Bone marrow (tissue), 2 donors: ENCODE results near the gene CNTN4.
"Not testable (repeated sequence)": the region's sequence is repeated elsewhere in the genome, so short reads cannot be mapped to it uniquely, and the experiment has no call there.

Experiments
- DNase-seq, 2 donors: peaks; one replicate each; lab custom pipeline; 2025; lab: John Stamatoyannopoulos, UW

CNTN4 gene

DNA sequence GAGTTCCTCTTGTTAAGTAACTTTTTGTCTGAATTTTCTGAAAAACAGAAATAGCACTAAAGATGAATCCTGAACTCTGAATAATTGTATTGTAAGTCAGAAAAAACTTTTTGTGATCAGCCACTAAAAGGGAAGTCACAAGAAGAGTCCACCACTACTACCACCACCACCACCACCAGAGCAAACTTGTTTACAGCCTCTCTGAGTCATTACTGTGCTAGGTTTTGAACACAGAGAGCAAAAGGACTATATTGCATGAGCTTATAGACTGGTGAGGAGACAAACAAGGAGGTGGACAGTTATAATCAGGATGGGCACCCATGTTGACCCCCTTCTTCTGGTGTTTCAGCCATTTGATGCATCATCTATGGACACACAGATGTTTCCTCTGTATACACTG lies 869.8 kb downstream of the CNTN4 start:
- DNase-seq, result no peak

DNA sequence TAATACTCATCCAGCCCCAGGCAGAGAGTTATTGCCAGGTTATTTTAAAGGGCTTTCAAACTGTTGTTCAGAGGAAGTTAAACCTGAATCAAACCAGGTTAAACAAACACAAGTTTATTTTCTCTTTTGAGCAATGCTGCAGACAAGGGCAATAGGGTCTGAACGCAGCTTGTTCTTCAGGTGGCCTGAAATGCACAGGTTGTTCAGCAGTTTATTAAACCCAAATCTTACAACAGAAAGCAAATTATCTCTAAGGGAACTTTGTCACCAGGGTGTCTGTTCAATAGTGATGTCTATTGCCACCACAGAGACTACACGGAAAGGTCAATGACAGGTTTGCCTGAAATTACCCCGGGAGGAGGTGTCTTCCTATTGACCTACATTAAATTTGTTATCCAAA lies 877.5 kb downstream of the CNTN4 start:
- DNase-seq, result no peak

DNA sequence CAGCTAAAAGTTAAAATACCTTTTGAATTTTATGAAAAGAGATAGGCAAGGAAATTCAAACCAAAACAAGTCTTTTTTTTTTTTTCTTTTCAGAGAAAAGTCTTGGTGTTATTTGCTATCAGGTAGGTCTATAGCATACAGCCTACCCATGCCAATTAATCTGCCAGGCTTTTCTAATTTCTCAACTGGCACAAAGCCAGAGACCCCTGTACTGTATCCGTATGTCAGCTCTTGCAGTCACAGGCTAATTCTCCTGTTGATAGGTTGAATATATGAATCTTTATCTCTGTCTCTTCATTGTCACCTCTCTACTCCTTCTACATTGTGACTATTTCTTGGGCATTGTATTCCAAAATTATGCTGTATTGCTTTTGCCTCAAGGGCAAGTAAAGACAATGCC lies 878.1 kb downstream of the CNTN4 start:
- no peak for DNase-seq

DNA sequence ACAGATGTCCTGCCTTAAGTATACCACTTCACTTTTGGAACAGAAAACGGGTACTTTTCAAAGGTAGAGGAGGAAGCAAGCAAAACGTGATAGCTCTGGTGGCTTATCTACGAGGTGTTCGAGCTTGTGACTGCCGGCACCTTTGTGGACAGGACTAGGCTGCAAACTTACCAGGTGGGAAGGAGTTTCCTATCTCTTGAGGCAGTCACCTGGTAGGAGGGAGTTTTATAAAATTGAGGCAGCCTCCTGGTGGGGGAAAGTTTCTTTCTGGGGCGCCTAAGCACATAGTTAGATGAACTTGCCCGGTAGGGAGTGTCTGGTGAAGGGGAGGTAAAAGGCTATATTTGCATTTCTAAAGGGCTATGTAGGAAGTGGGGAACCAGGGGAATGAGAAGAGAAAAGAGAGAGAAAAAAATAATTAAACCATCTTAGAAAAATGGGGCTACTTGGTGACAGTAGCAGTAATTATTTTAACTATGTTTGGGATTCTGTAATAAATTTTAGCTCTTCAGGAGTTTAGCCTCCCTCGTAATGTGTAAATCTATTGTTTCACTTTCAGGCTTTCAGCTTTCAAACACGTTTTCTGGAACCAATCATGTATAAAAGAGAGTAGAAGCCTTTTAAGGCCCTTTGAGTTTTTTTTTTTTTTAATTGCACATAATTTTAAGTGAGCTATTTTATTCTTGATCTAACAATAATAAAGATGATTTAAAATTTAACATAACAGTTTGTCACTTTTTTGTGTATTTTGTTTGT lies 880.5 kb downstream of the CNTN4 start:
- no peak for DNase-seq

DNA sequence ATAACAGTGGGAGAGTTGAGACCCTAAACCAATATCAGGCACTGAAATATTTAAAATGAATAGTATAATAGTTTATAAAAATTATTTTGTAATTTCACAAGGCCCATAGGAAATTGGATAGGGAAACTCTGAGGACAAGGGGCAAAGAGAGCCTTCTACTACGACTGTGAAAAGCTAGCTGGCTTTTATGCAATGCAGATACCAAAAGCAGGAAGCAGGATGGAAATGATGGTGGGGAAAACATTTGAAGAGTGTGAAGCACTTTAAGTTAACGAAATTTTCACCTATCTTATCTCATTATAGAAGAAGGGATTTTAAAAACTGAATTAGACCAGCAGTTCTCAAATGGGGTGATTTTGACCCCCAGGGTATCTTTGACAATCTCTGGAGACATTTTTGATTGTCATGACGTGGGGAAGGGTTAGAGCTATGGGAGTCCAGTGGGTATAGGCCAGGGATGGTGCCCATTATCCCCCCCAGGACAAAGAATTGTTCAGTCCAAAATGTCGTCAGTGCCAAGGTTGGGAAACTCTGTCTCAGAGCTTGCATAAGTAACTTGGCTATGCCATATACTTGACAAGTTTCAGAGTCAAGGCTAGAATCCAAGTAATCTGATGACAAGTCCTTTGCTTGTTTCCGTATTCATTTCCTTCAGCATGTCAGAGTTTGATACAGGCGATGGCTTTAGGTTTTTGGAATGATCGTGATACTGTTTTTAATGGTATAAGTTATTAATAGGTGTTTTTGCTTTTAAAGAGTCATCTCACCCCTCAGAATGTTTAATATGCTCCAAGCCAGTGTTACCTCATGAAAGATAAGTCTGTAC lies 885.6 kb downstream of the CNTN4 start:
- DNase-seq, result no peak

DNA sequence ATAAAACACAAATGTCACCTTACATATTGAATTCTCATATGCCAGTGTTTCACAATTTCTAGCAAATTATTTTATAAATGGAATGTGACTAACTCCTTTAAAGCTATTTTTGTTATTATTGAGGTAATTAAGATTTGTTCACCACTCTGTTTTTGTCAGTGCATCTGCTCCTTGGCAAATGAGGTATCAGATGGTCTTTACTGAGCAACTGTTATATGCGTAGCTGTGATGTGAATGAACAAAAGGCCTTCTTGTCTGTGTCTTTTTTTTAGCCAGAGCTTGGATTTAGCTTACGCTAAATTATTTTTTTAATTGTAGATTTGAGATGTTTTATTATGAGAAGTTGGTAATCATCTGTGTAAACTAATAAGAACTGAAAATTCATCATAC lies 886.2 kb downstream of the CNTN4 start:
- no peak for DNase-seq

DNA sequence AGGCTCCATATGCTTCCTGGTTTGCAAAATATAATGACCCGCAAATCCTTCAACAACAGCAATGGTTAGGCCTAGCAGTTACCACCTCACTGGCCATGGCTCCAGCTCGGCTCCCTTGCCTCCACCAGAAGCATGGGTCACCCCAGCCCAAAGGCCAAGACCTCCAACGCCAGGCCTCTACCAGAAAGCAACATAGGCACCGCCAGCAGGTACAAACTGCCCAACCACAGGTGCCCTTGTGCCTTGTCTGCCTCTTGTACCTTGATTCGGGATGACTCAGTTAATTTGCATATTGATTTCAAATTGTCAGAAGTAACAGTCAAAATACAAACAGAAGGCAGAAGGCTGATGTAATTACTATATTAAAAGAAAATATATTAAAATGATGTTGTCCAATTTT lies 886.8 kb downstream of the CNTN4 start:
- DNase-seq, result no peak

DNA sequence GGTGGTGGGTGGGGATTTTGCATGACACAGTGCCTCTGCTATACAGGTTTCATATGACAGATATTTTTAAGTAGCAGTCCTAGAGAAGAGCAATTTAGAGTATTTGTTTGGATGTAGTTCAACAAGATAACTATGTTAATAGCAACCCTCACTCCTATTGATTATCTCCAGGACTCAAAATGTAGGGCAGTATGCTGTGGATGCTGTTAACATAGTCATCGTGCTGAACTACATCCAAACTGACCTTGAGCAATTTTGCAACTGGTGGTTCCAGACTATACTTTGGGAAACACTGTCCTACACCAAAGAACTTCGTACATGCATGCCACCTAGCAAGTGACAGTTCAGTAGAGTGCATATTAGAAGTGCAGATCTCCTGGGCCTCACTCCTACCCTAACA lies 893.9 kb downstream of the CNTN4 start:
- no peak for DNase-seq

DNA sequence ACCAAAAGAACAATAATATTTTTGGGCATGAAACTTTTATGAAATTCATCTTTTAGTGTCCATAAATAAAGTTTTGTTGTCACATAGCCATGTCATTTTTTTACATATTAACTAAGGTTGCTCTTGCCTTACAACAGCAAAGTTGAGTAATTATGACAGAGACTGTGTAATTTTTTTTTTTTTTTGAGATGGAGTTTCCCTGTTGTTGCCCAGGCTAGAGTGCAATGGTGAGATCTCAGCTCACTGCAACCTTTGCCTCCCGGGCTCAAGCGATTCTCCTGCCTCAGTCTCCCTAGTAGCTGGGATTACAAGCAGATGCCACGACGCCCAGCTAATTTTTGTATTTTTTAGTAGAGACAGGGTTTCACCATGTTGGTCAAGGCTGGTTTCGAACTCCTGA lies 894.5 kb downstream of the CNTN4 start:
- DNase-seq, result not testable (repeated sequence)

DNA sequence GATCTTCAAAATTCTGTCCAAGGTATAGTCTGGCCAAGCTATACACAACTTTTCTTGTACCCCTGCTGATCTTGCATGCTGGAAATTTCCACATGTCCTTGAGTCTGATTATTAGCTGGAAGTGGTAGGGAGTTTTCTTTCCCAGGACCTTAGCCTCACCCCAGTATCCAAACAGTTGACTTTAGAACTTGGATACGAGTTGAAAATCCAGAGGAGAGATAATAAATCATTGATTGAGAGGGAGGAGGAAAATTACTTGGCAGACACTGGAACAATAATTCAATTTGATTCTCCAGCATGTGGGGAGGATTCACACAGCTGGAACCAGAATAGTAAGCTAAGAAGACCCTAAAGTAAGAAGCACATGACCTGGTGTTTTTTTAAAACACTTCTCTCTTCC lies 895.1 kb downstream of the CNTN4 start:
- DNase-seq, result no peak

DNA sequence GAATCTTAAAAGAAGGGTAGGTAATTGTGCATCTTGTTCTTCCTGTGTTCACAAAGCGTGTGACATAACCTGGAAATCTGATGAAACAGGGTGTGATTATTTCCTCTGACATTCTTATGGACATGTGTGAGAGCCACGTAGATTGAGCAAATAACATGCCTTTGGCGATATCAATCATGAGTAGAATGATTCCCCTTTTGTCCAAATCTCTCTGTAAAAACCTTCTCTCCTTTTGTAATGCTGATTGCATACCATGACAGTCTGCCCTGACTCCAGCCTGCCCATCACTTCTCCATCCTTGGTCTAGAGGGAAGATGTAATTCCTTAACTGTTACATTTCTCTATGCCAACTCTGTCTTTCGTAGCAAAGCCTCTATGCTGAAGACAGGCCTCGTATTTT lies 896.5 kb downstream of the CNTN4 start:
- DNase-seq, result no peak

DNA sequence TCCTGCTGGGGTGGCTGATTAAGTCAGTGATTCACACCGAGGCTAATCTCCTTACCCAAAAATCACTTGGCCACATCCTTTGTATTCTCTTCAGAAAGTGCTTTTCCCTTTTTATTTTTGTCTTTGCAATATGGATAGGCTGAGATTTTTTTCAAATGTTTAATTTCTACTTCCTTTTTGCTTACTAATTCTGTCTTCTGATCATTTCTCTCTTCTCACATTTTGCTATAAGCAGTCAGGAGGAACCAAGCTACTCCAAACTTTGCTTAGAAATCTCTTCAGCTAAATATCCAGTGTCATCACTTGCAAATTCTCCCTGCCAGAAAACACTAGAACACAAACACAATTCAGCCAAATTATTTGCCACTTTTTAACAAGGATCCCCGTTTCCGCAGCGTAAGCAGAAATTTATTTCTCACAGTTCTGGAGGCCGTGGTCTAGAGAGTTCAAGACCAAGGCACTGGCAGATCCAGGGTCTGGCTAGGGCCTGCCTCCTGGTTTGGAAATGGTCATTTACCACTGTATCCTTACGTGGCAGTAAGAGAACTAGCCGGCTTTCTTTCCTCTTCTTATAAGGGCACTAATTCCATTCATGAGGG lies 906.6 kb downstream of the CNTN4 start:
- no peak for DNase-seq

DNA sequence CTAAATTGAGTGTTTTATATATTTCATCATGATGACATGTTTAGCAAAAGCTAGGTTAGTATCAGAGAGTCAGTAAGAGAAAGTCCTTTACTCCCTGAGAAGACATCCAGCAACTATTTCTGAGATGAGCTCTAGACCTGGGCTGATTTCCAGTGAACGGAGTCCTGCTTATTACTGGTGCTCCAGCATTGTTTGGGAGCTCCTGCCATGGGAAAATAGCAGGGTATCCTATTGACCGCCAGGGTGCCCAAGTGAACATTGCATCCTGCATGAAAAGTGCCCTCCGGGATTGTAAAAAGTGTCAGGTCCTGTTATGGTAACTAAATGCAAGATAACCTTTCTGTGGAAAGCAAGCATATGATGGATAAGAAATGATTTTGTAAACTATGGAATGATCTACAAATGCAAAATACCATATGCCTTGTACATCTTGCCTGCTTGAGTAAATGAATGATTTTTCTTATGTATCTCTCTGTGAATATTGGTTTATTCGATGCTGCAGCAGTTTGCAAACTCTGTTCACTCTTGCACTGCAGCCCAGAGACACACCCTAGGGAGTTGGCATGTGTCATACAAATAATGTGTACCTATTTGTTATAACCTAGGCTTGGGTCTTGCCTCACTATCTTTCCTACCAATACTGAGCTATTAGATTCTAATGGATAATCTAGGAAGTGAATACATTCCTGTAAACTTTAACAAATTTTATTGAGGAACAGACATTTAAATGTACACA lies 914.8 kb downstream of the CNTN4 start:
- DNase-seq, result no peak

DNA sequence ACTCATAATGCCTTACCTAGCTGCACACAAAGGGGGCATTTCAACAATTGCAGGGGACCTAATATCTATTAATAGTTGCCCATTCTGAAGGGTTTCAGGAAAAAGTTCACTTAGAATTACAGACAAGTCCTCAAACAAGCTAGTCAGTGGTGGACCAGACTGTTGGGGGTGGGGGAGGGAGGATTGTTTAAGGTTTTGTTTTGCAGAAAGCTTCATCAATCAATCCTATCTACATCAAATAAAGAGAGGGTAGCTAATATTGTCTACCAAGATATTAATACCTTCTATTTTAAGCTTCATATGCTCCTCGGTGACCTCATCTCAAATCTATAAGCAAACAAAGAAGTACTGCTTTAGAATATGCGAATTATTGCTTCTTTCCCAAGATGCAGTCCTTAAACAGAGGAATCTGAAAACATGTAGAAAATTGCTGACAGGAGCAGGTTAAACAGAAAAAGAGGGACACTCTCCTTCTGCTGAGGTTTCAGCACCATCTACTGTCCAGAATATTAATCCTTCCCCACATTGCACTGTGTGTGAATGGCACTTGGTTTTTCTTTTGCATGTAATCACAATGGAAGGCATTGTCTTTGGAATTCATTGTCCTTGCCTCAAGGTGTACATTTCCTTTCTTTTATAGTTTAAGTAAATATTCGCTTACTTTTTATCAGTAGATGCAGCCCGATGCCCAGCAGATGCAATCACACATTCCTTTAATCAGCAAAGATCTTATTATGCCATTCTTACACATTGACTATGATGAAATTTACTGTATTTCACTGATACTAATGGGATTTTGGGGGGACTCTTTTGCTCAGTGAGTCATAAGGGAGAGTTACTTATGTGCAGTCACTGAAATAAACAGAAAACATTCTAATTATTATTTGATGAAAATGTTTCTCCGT lies 916.8 kb downstream of the CNTN4 start:
- DNase-seq, result no peak

DNA sequence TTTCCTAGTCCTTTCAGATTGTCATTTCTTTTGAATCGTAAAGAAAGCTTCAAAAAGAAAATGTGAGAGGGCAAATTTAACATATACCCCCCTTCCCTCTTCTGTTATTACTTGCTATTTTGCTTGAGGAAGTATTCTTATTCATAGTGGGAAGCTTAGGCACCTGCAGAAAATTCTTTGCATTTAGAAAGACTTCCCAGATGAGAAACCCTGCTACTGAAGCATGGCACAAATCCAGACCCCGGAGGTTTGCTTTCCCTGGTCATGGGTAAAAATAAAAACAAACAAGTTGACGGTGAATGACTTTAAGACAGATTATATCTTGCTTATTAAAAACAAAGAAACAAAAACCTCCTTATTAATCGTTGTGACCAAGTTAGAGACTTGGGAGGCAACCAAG lies 917.6 kb downstream of the CNTN4 start:
- DNase-seq, result no peak

DNA sequence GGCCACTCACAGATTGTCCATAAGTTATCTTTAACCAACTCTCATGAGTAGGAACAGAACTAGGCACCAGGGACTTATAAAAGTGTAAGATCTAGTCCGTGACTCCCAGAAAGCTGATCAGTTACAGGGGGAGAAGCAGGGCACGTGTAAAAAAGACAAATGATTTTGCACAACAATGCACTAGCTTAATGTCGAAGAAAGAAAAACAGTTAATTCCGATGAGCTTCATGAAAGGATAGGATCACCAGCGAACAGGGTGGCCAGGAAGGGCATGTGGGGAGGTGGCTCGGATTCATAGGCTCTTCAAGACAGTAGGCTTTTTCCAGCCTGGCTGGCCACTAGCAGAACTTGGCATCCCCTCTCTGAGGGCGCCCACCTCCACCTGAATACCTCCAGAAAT lies 921.5 kb downstream of the CNTN4 start:
- no peak for DNase-seq

DNA sequence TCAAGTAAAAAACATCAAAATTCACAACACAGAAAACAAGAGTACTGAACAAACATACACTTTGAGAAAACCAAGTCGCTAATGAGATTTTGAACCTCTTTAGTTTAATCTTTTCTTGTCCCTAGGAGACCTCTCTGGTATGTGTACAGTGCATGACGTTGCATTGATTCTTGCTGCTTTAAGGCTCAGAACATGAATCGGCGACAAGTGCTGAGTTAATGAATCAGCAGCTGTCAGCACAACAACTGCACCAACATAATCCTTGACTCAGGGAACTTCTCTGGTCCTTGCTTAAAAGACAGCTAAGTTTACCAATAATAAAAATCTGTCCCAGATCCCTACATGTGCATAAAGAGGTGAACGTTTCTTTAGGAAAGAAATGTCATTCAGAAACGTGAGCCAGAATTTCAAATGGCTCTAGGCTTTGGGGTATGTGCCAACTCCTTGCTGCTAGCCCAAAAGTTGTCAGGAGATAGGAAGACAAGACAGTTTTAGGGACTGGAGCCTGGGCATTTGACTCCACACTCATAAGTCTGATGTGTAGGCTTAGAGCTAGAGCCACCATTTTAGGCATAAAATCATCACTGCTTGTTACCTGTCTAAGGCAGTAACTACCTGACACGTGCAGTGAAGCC lies 924.6 kb downstream of the CNTN4 start:
- no peak for DNase-seq

DNA sequence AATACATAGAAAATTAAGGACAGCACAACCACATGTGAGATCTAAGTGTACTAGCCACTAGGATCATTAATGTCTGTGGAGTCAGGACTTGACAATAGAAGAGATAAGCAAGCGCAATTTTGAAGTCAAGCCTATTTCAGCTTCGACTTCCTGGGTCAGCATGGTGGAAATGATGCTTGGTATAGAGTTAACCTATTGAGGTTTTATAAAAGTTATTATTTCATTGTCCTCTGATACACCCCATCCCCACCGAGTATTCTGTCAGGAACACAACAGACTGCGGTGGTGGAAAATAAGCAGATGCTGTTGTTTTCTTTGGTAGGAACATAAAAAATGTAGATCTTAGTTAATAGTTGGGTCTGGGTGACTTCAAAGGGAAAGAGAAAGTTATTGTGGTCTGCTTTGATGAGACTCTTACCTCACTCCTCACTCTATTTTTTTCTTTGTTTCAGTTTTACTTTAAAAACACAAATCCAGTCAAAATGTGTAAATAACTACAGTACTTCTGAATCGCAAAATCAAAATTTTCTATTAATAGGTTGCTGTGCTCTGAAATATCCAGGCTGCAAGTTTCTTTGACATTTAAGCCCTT lies 929.4 kb downstream of the CNTN4 start:
- no peak for DNase-seq

DNA sequence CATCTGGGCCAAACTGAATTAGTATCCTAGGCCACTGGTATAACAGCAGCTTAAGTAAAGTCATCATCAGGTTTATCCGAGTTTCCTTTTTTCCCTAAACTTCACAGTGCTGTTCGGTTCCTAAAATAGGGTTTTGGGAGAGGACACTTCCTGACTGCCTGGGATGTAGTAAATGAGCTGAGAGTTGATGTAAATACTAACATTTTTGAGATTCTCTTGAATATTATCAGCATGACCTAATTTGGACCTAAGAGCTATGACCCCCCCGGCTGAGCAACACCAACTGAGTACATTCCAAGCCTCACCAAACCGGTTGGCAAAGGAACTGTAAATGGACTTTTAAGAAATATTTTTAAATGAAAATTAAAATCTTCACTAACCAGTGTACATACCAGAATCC lies 932.7 kb downstream of the CNTN4 start:
- no peak for DNase-seq

DNA sequence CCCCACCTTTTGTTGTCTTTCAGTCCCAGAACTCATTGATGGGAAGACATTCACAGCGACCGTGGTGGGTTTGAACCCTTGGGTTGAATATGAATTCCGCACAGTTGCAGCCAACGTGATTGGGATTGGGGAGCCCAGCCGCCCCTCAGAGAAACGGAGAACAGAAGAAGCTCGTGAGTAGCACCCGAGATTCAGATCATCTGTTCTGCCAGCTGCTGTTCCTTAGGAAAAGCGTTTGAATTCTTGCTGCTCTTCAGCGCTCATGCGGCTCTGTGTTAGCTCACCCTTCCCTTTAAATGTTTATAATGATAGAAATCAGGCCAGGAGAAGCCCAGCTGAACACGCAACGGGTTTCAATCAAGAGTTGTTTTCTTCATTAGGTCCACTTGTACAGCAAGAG lies 938.5 kb downstream of the CNTN4 start:
- DNase-seq, result no peak
